OCI-M1 (cell line): Measurements from ENCODE around the gene FBXO21.
A peak's percentile ranks its signal among the peaks of the same experiment; 100 is the strongest.
"Not testable (repeated sequence)": the region's sequence is repeated elsewhere in the genome, so short reads cannot be mapped to it uniquely, and the experiment has no call there.

Experiments used
- DNase-seq: peaks from one replicate; lab custom pipeline; 2025; lab: John Stamatoyannopoulos, UW

Gene FBXO21, protein sequence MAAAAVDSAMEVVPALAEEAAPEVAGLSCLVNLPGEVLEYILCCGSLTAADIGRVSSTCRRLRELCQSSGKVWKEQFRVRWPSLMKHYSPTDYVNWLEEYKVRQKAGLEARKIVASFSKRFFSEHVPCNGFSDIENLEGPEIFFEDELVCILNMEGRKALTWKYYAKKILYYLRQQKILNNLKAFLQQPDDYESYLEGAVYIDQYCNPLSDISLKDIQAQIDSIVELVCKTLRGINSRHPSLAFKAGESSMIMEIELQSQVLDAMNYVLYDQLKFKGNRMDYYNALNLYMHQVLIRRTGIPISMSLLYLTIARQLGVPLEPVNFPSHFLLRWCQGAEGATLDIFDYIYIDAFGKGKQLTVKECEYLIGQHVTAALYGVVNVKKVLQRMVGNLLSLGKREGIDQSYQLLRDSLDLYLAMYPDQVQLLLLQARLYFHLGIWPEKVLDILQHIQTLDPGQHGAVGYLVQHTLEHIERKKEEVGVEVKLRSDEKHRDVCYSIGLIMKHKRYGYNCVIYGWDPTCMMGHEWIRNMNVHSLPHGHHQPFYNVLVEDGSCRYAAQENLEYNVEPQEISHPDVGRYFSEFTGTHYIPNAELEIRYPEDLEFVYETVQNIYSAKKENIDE

DNA sequence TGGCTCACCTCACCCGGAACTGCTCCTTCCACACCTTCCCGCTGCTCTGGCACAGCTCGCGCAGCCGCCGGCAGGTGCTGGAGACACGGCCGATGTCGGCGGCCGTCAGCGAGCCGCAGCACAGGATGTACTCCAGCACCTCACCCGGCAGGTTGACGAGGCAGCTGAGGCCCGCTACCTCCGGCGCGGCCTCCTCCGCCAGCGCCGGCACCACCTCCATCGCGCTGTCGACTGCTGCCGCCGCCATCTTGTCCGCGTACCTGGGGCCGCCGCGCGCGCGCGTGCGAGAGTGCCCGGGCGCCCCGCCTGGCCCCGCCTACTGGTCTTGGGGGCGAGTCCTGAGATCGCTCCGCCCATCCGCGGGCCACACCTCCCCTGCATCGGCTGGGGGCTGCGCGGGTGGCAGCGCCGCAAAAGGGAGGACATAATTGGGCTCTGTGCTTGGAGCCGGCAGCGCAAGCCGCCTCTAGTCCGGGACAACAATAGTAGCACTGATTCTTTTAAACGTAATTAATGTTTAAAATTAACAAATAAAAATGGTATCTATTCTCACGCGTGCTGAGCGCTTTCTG lies at the start of gene FBXO21:
TSS of gene FBXO21 (minus strand) at position 261 of the 572 bp plus-strand sequence. CDS start at position 247, 14 bp downstream.
- DNase-seq, result peak; percentile 88

DNA sequence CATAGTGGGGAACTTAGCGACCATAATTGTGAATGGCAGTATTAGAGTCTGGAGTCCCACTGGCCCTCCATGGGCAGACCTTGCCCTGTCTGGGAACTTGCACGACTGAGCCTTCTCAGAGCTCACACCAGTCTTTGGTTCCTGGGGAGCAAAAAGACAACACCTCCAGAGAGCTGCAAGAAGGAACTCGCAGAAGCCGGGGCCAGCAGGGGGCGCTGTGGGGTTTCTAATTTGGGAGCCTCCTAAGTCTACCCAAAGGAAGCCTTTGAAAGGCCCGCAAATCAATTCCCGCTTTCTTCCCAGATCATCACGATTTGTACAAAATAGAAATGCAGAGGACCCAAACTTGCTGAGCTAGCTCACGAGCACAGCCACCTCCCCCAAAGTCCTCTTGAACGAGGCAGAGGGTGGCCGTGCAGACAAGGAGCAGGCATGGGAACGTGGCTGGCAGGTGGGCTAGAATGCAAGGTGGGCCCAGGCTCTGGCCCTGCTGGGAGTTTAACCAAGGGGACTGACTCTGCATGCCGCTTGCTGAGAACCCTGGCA lies 46.3 kb upstream of the FBXO21 start:
- DNase-seq, result peak; percentile 84

DNA sequence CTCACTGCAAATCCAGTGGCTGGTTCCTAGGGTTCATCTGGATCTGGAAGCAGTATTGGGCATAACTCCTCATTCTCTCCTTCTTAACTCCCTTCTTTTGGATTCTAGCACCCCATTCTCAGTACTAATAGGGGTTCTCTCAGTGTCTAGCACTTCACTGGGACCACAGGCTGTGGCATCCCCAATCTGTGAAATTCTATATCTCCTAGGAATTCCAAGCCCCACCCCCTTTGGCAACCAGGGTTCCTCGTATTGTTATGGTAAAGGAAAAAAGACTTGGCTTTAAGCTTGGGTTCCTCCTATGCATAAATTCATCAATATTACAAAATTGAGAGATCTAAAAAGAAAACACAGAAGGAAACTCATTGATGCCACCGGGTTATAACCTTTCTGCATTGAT lies 45.0 kb upstream of the FBXO21 start:
- DNase-seq, result no peak

DNA sequence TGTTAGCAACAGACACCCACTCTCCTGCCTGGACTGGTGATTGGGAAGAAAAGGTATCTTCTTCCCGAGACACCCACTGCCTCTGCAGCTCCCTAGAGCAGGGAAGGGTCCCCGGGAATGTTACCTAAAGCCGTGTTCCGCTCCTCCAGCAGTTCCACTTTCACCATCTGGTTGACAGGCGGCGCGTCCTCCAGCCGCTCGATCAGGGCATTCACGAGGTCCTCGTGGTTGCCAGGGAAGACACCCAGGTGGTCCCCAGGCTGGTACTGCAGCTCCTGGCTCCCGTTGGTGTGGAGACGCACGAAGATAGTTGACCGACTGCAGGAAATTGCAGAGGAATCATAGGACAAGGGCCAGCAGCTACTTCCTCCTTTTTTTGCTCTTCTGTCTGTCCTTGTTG lies 44.2 kb upstream of the FBXO21 start:
- DNase-seq, result no peak

DNA sequence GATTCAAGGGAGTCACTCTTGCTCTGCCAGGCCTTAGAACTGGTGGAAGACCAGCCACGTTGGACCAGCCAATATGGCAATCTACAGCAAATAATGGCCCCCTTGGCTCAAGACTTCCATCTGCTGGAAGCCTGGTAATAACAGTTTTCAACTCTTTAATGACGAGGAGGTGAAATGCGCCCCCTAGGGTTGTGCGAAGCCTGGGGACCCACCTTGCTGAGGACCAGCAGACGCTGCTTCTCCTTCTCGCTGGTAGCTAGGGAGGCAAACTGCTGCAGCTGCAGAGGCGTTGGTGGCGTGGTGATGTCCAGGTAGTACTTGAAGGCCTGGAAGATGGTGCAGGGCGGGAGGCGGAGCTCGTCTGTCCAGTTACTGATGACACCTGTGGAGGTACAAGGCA lies 41.5 kb upstream of the FBXO21 start:
- DNase-seq, result peak; percentile 31

DNA sequence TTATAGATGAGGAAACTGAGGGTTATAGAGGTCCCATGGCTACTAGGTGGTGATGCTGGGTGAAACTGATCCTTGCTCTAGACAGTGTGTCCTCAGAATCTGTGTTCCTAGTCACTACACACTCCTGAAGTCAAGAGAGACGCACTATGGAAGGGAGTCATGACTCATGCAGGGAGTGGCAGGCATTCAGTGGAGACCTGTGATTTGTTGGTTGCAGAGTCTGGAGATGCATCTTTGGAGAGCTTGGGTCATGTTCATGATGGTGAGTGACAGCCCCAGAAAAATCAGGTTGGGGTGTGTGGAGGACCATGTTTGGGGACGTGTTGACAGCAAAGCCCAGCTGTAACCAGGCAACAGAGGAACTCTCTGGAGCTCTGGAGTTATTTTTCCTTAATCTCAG lies 38.0 kb upstream of the FBXO21 start:
- no peak for DNase-seq

DNA sequence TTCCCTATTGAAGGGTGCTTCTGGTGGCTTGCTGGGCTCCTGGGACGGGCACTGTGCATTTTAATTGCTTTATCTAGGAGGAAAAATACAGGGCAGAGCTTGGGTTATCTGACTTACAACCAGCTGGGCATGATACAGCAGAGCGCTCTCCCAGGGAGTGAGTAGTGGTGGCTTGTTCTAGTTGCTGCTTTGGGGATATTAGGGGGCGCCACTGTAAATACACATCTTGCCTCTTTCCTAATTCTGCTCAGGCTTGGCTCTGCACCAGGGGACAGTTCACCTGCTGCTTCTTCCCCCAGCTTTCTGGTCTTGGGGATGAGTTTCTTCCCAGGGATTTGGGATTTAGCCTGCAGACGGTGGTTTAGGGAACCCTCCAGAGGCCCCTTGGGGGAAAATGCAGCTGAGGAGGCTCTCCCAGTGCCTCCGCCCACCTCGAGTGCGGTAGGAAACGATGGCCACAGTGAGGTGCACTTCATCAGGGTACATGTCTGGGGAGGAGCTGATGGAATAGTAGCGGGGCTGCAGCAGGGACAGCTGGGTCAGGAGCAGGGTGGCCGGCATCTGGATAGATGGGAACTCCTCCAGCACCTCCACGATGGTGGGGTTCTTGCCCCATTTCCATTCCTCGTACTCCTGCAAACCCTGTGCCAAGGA lies 36.9 kb upstream of the FBXO21 start:
- DNase-seq, result no peak

DNA sequence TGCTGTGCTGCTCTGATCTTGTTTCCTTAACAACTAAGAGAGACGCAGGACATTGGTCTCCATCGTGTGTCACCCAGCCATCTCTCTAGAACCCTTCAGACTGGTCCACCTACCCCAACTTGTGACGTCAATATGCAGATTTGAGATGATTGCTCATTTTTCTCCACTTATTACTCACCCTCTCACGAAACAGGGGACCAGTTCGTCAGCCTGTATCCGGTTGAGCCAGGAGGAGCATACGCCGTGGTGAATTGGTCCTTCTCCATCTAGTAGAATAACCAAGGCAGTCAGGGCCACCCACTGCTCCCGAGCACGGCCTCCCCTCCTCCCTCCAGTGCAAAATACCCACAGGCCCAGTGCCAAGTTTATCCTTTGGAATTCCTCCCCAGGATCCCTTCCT lies 36.2 kb upstream of the FBXO21 start:
- DNase-seq, result no peak

DNA sequence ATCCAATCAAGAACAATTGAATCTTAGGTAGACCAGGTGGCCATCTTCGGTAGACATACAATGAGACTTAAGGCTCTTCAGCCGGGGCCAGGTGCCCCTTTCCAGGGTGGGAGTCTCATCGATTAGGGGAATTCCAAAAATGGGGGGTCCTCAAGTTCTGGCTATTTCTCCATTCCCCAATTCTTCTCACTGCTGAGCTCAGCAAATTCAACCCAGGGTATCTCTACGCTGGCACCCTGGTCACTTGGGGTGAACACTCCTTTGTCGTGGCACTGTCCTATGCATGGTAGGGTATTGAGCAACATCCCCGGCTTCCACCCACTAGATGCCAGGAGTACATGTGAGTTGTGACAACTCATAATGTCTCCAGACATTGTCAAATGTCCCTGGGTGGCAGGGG lies 34.9 kb upstream of the FBXO21 start:
- DNase-seq, result no peak

DNA sequence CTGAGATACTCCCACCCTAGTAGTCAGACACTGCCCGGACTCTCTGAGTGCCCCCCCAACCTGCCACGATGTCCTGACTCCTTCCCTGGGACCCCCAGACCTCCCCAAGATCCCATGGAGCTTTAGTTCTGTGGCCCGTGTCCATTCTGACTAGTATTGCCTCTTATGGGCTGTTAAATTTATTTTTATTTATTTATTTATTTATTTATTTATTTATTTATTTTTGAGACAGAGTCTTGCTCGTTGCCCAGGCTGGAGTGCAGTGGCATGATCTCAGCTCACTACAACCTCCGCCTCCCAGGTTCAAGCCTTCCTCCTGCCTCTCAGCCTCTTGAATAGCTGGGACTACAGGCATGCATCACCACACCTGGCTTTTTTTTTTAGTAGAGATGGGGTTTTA lies 30.7 kb upstream of the FBXO21 start:
- not testable (repeated sequence) for DNase-seq

DNA sequence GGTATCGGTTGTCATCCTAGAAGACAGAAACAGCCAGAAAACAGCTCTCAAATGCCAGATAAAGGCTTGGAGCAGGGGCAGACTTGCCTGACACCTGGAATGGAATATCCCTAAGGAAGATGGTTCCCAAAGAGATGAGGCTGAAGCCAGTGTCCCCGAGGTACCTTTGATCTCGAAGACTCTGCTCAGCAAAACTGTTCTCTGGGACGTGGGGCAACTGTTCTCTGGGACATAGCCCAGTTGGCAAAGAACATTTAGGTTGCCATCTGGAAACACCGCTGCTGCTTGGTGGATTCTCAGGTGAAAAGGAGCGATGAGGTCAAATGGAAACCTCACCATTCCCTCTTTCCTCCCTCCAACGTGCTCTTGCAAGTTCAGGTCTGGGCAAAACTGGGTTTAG lies 27.9 kb upstream of the FBXO21 start:
- no peak for DNase-seq

DNA sequence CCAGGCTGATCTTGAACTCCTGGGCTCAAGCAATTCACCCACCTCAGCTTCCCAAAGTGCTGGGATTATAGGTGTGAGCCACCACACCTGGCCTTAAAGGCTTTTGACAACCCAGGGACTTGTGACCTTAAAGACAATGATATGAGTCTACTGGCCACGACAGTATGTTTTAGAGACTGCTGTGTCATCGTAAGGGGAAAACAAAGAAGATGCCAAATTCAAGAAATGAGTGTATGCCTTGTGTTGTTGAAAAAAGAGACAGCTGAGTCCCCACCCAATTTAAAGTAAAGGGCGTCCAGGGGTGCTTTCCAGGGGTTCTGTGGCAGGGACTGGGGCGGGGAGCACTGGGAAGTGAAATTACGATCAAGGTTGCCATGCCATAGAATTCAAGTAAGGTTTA lies 26.4 kb upstream of the FBXO21 start:
- DNase-seq, result no peak

DNA sequence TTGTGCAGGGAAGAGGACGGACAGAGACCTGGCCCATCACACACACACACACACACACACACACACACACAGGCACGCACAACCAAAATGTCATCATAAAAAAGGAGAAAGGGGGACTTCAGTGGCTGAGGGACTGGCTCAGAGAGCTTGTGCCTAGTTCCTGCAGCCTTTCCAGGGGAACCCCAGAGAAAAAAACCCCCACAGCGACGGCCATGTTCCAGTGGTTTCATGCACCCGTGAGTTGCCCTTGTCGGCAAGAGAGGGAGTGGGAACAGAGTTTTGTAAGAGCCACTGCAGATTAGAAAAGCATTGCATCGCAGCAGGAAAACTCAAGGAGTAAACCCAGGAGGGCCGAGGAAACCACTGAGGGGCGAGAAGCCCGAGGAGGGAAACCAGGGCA lies 24.5 kb upstream of the FBXO21 start:
- no peak for DNase-seq

DNA sequence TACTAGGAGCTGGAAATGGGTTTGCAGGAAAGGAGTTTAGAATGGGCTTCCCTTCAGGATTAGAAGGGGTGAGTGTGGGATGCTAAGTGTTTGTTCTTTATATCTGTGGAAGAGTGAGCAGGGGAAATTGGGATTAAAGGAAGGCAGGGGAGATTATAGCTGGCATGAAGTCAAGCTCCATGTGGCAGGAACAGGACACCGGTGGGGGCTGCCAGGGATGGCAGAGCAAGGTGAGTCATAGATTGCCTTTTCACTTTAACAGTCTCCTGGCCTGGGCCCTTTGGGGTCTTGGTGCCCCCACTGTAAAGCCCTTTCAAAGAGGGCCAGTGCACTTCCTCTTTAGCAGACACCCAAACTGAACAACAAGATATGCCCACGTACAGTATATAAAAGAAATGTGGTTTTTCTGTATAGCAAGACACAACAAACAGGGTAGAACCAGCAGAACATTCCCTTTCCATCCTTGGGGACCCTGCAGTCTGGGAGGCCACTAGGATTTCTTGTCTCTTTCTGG lies 23.1 kb upstream of the FBXO21 start:
- no peak for DNase-seq

DNA sequence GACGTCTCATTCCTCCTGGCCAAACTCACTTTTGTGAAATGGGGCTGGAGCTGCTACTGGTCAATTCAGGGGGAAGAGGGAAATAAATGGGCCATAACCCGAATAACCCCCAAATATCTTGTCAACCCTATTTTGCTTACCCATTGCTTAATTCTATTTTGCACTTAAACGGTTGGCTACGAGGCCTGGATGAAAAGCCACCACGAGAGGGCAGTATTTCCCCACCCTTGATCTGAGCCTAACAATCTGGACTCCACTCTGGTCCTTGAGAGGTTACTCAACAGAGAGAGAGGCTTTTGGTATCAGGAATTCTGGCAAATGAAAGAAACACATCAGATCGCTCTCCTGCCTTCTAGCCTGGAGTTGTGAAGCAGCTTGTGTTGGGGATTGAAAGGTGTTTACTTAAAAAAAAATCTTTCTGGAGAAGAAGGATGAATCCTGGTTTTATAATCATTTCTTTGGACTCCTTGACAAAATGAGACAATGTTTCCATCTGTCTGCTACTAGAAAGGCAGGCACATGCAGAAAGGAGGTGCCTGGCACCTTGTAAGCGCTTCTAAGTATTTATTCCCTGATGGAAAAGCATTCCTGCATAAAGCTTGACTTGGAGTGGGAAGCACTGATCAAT lies 22.4 kb upstream of the FBXO21 start:
- peak; percentile 82 for DNase-seq

DNA sequence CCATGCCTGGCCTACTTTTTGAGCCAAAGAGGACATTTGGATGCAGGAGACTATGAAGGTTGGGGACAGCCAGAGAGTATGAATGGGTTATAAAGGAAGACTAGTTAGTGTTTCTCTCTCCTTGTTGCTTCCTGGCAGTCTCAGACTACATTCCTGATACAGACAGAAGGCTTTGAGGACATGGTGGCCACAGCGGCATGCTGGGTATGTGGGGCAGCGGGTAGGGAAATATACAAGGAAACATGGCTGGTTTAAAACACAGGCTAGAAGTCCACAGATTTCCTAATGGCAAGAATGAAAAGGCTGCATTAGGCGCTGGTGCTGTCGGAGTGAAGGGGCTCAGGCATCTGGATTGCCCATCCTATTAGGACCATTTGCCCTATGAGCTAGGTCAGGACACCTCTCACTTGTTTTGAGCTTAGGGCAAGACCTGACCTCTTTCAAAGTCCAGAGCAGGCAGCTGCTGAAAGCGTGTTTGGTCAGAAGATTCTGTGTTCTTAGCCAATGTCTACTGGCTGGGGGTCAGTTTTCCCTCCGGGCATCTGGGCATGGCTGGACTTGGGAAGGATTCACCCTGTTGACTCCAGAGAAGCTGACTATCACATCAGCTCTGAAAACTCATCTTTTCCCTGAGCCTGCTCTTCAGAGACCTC lies 20.1 kb upstream of the FBXO21 start:
- DNase-seq, result no peak

DNA sequence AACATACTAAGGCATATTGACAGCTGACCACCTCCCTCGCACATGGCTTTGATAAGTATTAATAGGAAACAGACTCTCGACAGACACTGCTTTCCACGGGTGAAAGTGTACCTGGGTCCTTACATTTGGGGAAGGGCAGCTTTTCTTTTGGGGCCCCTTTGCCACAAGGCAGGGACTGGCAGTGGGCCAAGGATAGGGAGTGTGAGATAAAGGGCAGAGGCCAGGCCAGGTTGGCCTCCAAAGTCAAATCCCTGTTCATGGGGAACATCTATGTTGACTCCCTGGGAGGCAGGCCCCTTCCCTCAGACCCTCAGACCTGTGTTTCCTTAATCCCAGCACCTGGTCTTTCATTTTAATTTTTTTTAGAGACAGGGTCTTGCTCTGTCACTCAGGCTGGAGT lies 19.4 kb upstream of the FBXO21 start:
- DNase-seq, result no peak

DNA sequence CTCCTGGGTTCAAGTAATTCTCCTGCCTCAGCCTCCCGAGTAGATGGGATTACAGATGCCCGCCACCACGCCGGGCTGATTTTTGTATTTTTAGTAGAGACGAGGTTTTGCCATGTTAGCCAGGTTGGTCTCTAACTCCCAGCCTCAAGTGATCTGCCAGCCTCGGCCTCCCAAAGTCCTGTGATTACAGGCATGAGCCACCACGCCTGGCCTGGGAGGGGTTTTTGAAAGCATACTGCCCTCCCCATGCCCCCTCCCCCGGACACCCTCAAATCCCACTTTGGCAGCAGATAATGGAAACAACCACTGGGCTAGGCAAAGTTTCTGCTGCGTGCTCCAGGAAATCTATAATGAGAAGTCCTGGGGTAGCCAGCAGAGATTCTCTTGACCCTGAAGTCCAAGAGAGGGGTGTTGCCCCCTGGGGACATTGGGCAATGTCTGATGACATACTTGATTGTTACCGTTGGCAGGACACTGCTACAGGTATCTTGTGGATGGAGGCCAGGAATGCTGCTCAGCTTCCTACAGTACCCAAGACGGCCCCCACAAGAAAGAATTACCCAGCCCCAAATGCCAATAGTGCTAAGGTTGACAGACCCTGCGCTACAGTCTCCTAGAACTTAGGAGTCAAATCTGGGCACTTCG lies 18.7 kb upstream of the FBXO21 start:
- no peak for DNase-seq

DNA sequence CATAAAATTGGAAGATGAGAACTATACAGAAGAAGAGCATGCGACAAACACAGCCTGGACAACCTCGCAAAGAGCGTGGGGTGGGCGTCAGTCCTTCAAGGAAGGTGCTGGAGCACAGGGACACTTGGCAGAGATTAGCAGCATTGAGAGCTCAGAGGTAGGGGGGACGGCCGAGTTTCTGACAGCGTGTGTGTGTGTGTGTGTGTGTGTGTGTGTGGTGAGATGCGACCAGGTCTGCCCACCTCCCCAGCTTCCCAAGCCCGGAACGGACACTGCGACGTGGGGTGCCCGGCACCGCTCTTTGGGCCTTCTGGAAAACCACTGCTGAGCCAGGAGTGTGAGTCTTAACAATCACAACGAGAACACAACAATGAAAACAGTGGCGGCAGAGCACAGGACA lies 17.9 kb upstream of the FBXO21 start:
- DNase-seq, result no peak

DNA sequence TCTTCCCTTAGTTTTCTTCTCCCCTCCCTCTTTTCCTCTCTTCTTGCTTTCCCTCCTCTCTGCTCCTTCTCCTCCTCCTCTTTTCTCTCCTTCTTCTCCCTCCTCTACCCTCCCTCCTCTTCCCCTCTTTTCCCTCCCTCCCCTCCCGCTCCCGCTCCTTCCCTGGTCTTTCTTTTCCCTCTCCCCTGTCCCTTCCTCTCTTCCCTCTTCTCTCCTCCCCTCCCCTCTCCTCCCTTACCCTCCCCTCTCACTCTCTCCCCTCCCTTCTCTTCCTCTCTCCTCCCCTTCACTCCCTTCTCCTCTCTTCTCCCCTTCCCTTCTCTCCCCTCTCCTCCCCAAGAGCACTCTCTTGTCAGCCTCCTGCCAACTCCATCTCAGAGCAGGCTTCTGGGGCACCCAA lies 17.4 kb upstream of the FBXO21 start:
- no peak for DNase-seq

DNA sequence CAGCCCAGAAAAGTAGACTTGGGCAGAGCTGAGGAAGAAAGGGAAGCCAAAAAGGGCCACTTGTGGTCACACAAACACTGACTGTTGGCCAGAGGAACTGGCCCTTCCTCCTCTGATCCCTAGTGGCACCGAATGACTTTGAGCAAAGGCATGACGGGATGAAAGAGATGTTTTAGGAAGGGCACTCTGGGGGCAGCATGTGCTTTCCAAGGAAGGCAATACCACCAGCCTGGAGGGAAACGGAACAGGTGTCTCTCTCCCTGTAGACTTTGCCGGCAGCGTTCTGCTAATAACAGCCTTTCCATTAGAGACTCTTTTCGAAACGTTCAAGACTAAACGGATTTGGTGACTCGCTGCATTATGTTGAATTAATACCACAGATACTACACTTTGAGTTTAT lies 12.3 kb upstream of the FBXO21 start:
- no peak for DNase-seq
